ELF-1 (cell line): Measurements from ENCODE around the gene OGFOD3.

ENCODE experiments used
- DNase-seq: peaks from one replicate; pipeline ENCODE4 v3.0.0-alpha.2; 2016; ENCODE audit warnings: low read depth, low spot score

OGFOD3 gene

GRCh38 chr17:82406131-82406671 is 12.2 kb downstream of the OGFOD3 start:
- DNase-seq: no peak

- no peak for DNase-seq
Observed at GRCh38 chr17:82405051-82405450, 13.3 kb downstream of the OGFOD3 start.

GRCh38 chr17:82403662-82404660 is 14.4 kb downstream of the OGFOD3 start:
- no peak for DNase-seq

- DNase-seq: no peak
Observed at GRCh38 chr17:82402865-82403264, 15.5 kb downstream of the OGFOD3 start.

- no peak for DNase-seq
Observed at GRCh38 chr17:82400830-82401229, 17.6 kb downstream of the OGFOD3 start.

- DNase-seq: no peak
Observed at GRCh38 chr17:82400206-82400605, 18.2 kb downstream of the OGFOD3 start.

- DNase-seq: peak; percentile 32
Observed at GRCh38 chr17:82399601-82400101, 18.7 kb downstream of the OGFOD3 start.

GRCh38 chr17:82399041-82399441 is 19.3 kb downstream of the OGFOD3 start:
- no peak for DNase-seq

GRCh38 chr17:82397449-82398335 is 20.7 kb downstream of the OGFOD3 start:
- no peak for DNase-seq

GRCh38 chr17:82396601-82397435 is 21.6 kb downstream of the OGFOD3 start:
- no peak for DNase-seq

GRCh38 chr17:82394278-82394677 is 24.1 kb downstream of the OGFOD3 start:
- no peak for DNase-seq

- DNase-seq: no peak
Observed at GRCh38 chr17:82392941-82393340, 25.4 kb downstream of the OGFOD3 start.

GRCh38 chr17:82392209-82392920 is 26.0 kb downstream of the OGFOD3 start:
- DNase-seq: peak; percentile 26

- DNase-seq: no peak
Observed at GRCh38 chr17:82391496-82392066, 26.8 kb downstream of the OGFOD3 start.

GRCh38 chr17:82390860-82391435 is 27.4 kb downstream of the OGFOD3 start:
- DNase-seq: no peak

- DNase-seq: no peak
Observed at GRCh38 chr17:82390015-82390859, 28.1 kb downstream of the OGFOD3 start.

- no peak for DNase-seq
Observed at GRCh38 chr17:82389379-82389778, 29.0 kb downstream of the OGFOD3 start.

- no peak for DNase-seq
Observed at GRCh38 chr17:82388922-82389283, 29.5 kb downstream of the OGFOD3 start.
